Measurements from ENCODE around the gene HSPB8.

HSPB8 gene

GRCh38 chr12:119156401-119157044 lies 22.2 kb upstream of the HSPB8 start:
- no peak for TF ChIP-seq GATA1 (IDR thresholded peaks at IDR 0.05; ENCODE audit: low read depth, low read length)
- TF ChIP-seq POLR2A (IDR thresholded peaks at IDR 0.05; ENCODE audit: low read length), result no peak

DNA sequence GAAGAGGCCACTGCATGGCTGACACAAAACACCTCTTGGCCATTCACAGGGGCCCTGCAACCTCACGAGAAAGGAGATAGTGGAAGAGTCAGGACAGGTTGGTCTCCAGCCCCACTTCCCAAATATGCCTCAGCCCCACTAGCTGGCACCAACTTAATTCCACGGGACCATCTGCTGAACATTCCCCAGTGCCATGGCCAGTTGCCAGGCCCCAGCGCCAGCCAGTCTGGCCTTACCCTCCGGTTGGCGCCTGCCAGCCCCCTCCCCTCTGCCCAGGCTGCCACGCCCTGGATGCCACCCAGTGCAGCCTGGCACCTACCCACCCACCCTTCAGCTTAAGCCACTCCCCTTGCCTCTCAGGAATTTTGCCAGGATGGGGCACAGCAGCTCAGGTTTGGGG lies 21.2 kb upstream of the HSPB8 start:
- no peak for DNase-seq
- TF ChIP-seq GATA1 (IDR thresholded peaks at IDR 0.05; ENCODE audit: low read depth, low read length) (no peak), POLR2A (IDR thresholded peaks at IDR 0.05; ENCODE audit: low read length) (no peak)

More at GRCh38 chr12:119156401-119157044, 22.2 kb upstream of the HSPB8 start:
- no peak for DNase-seq

GRCh38 chr12:119157978-119158377 lies 20.8 kb upstream of the HSPB8 start:
- TF ChIP-seq GATA1 (IDR thresholded peaks at IDR 0.05; ENCODE audit: low read depth, low read length) (no peak), POLR2A (IDR thresholded peaks at IDR 0.05; ENCODE audit: low read length) (no peak)

DNA sequence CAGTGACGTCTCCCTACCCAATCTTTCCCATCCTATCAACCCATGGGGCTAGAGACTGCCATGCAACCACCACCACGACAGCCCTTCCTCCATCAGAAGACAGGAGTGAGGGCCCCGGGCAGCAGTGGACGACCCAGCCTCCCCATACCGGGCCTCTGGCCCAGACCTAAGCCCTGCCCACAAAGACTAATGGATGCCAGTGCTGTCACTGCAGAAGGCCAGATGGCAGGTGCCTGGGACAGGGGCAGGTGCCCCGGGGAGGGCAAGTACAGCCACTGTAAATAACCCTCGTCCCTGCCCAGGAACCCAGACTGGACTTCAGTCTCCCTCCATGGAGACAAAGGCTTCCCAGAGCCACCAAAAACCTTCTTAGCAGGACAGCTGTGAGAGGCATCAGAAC lies 20.3 kb upstream of the HSPB8 start:
- DNase-seq, result no peak
- TF ChIP-seq POLR2A (IDR thresholded peaks at IDR 0.05; ENCODE audit: low read length), result no peak
- no peak for TF ChIP-seq GATA1 (IDR thresholded peaks at IDR 0.05; ENCODE audit: low read depth, low read length)

More at GRCh38 chr12:119157978-119158377, 20.8 kb upstream of the HSPB8 start:
- no peak for DNase-seq

GRCh38 chr12:119159844-119160243 lies 18.9 kb upstream of the HSPB8 start:
- TF ChIP-seq GATA1 (IDR thresholded peaks at IDR 0.05; ENCODE audit: low read depth, low read length) (no peak), POLR2A (IDR thresholded peaks at IDR 0.05; ENCODE audit: low read length) (no peak)
- no peak for DNase-seq

DNA sequence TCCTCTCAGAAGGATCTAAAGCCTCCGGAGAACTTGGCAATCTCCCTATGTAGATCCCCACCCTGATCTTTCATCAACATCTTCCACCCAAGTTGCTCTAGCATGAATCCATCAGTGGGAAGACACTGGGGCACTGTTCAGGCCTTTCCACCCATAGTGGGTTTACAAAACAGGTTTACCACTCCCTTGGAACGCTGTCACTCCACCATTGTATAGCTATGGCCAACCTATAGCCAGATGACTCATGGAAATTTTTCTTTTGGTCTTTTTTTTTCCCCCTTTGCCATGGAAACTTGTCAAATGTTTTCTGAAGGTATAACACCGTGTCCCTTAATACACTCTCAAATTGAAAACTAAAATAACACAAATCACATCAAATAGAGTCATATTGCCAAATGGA lies 10.8 kb upstream of the HSPB8 start:
- TF ChIP-seq POLR2A (IDR thresholded peaks at IDR 0.05; ENCODE audit: low read length) (no peak), GATA1 (IDR thresholded peaks at IDR 0.05; ENCODE audit: low read depth, low read length) (no peak)
- no peak for DNase-seq

- DNase-seq, result no peak
- TF ChIP-seq POLR2A (IDR thresholded peaks at IDR 0.05; ENCODE audit: low read length) (no peak), GATA1 (IDR thresholded peaks at IDR 0.05; ENCODE audit: low read depth, low read length) (no peak)
Observed at GRCh38 chr12:119168721-119169120, 10.0 kb upstream of the HSPB8 start.

GRCh38 chr12:119169150-119169549 lies 9.6 kb upstream of the HSPB8 start:
- TF ChIP-seq POLR2A (IDR thresholded peaks at IDR 0.05; ENCODE audit: low read length) (no peak), GATA1 (IDR thresholded peaks at IDR 0.05; ENCODE audit: low read depth, low read length) (no peak)

DNA sequence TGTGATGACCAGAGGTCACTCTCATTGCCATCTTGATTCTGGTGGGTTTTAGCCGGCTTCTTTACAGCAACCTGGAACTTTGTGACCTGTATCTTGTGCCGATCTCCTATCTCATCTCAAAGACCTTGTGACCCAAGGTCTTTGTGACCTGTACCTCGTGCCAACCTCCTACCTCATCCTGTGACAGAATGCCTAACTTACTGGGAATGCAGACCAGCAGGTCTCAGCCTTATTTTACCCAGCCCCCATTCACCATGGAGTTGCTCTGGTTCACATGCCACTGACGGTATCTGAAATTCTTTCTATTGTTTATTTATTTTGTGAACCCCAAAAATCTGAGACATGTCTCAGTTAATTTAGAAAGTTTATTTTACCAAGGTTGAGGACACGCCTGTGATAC lies 7.4 kb upstream of the HSPB8 start:
- TF ChIP-seq POLR2A (IDR thresholded peaks at IDR 0.05; ENCODE audit: low read length), result no peak
- no peak for TF ChIP-seq GATA1 (IDR thresholded peaks at IDR 0.05; ENCODE audit: low read depth, low read length)
- DNase-seq, result no peak

More at GRCh38 chr12:119169150-119169549, 9.6 kb upstream of the HSPB8 start:
- DNase-seq, result no peak

DNA sequence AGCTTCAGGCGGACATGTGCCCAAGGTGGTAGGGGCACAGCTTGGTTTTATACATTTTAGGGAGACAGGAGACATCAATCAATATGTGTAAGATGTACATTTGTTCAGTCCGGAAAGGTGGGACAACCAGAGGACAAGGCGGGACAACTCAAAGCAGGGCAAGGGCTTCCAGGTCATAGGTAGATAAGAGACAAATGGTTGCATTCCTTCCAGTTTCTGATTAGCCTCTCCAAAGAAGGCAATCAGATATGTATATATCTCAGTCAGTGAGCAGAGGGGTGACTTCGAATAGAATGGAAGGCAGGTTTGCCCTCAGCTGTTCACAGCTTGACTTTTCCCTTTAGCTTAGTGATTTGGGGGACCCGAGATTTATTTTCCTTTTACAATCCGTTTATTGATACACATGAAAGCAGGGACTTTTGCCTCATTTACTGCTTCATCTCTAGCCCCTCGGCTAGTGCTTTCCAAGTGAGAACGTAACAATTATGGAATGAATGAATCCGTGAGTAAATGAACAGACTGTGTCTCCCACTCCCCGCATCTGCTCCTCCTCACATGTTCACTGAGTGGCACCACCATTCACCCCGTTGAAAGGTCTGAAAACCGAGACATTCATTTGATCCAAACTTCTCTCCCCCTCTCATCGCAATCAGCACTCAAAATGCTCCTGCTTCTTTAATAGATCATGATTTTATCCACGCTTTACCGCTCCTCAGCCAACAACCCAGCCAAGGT lies 6.9 kb upstream of the HSPB8 start:
- TF ChIP-seq GATA1 (IDR thresholded peaks at IDR 0.05; ENCODE audit: low read depth, low read length) (no peak), POLR2A (IDR thresholded peaks at IDR 0.05; ENCODE audit: low read length) (no peak)
- no peak for DNase-seq

DNA sequence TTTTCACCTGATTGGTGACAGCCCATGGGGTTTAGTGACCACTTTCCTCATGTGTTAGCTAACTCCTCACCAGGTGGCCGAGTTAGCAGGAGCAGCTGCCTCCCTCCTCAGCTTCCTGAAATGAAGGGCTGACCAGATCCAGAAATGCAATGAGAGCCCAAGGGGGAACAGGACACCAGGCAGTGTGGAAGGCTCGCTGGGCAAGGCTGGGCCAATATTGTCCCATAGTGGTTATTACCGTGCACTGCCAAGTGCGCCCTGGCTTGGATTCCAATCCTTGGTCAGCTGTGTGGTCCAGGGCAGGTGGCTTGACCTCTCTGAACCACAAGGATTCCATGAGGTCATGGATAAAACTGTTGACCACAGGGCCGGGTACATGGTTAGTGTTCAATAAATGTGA lies 3.6 kb upstream of the HSPB8 start:
- TF ChIP-seq POLR2A (IDR thresholded peaks at IDR 0.05; ENCODE audit: low read length) (no peak), GATA1 (IDR thresholded peaks at IDR 0.05; ENCODE audit: low read depth, low read length) (no peak)
- no peak for DNase-seq

DNA sequence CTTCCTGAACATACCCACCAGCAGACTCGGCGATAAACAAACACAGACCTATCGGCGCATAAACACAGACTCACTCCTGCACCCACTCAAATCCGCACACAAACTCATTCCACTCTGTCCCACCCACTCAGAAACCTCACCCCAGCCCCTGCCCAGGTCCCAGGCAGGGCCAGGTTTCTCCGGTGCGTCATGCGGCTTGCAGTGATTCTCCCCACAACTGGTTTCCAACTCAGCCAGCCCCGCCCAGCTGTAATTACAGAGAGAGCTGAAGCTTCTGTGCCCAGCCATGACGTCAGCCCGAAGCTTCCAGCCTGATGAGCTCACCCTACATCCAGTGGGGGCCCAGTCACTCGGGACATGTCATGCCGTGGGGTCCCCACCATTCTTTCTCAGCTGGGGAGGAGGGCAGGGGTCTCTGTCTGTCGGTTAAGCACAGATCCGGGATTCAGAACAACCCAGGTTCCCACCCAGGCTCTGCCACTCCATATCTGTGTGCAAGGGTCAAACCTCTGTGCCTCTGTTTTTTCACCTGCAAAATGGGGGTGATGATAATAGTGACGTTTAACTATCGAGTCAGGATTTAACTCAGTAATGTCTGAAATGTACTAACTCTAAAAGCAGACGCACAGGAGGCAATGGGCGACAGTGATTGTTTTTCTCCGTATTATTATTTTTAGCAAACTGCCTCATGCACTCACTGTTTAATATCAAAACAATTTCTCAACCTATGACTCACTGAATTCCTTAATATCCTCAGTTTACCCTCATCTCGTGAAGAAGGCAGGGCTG lies 2.3 kb upstream of the HSPB8 start:
- DNase-seq, result peak in 1 of 2 experiments; percentile 19
- TF ChIP-seq GATA1 (IDR thresholded peaks at IDR 0.05; ENCODE audit: low read depth, low read length) (no peak), POLR2A (IDR thresholded peaks at IDR 0.05; ENCODE audit: low read length) (no peak)

DNA sequence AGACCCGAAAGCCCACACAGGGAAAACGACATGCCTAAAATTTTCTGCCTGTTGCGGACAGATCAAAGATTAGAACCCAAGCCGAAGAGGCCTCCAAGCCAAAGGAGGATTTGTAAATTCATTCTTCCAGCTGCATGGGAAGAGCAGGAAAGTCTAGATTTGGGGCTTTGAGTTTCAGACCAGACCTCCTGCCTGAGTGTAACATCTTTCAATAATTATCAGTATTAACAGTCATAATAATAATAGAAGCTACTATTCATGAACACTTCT lies 1.7 kb upstream of the HSPB8 start:
- DNase-seq, result no peak
- TF ChIP-seq POLR2A (IDR thresholded peaks at IDR 0.05; ENCODE audit: low read length) (no peak), GATA1 (IDR thresholded peaks at IDR 0.05; ENCODE audit: low read depth, low read length) (no peak)

GRCh38 chr12:119177724-119178380 lies 879 bp upstream of the HSPB8 start:
- TF ChIP-seq GATA1 (IDR thresholded peaks at IDR 0.05; ENCODE audit: low read depth, low read length), result no peak
- TF ChIP-seq POLR2A (IDR thresholded peaks at IDR 0.05; ENCODE audit: low read length), result no peak
- no peak for DNase-seq

Measured in erythroblast (primary cell).